D721Med (cell line): ENCODE data around the gene MSANTD2.
"Not testable (repeated sequence)": the region's sequence is repeated elsewhere in the genome, so short reads cannot be mapped to it uniquely, and the experiment has no call there.

Source experiments
- DNase-seq: peaks from one replicate; pipeline ENCODE4 v3.0.0; 2011; ENCODE audit warnings: low spot score; ENCODE audit not compliant: insufficient read length
- FAIRE-seq: peaks from 2 replicates; lab custom pipeline; 2011; peaks lifted over from hg19 to GRCh38; lab: Jason Lieb, UNC
- CTCF ChIP-seq: IDR thresholded peaks from 2 replicates; pipeline ENCODE4 v1.5.1; 2012; ENCODE audit warnings: mild to moderate bottlenecking, control low read depth; ENCODE audit not compliant: insufficient read depth; ENCODE audit errors: missing control alignments

MSANTD2 gene

GRCh38 chr11:124776865-124777645 is 23.2 kb downstream of the MSANTD2 start:
- DNase-seq: no peak
- TF ChIP-seq CTCF: no peak
- no peak for FAIRE-seq

- FAIRE-seq, DNase-seq: not testable (repeated sequence)
These were observed 29.2 kb downstream of the MSANTD2 start for GRCh38 chr11:124770959-124771358.

- FAIRE-seq (no peak), DNase-seq (no peak)
- no peak for TF ChIP-seq CTCF
These were observed 30.1 kb downstream of the MSANTD2 start for GRCh38 chr11:124769806-124770774.

- FAIRE-seq: no peak
- TF ChIP-seq CTCF: no peak
- DNase-seq: no peak
These were observed 31.3 kb downstream of the MSANTD2 start for GRCh38 chr11:124768914-124769313.

GRCh38 chr11:124766156-124766555 is 34.0 kb downstream of the MSANTD2 start:
- FAIRE-seq: no peak
- no peak for TF ChIP-seq CTCF

GRCh38 chr11:124763156-124763947 is 36.9 kb downstream of the MSANTD2 start:
- no peak for FAIRE-seq
- peak; percentile 82 for TF ChIP-seq CTCF
- DNase-seq: no peak

More at GRCh38 chr11:124766156-124766555, 34.0 kb downstream of the MSANTD2 start:
- DNase-seq: no peak
